AG08395 (cell line): Measurements from ENCODE around the gene MYH4.

Experiments
- DNase-seq: peaks from one replicate; pipeline ENCODE4 v3.0.0; 2012; ENCODE audit warnings: mixed read lengths, low spot score

The MYH4 gene

GRCh38 chr17:10469459-10469858 is at the start of gene MYH4:
Gene MYH4 (minus strand): TSS chr17:10469559. CDS start chr17:10466745, 2,814 bp downstream.
- no peak for DNase-seq

- DNase-seq, result no peak
Observed at GRCh38 chr17:10518271-10519037, 49.1 kb upstream of the MYH4 start, which contains the start of gene MYH1. Gene MYH1 (minus strand): TSS chr17:10518542. CDS start chr17:10516642, 1,900 bp downstream.

GRCh38 chr17:10516638-10517037 is 47.3 kb upstream of the MYH4 start:
- no peak for DNase-seq

- DNase-seq, result no peak
Observed at GRCh38 chr17:10516065-10516464, 46.7 kb upstream of the MYH4 start.

GRCh38 chr17:10513299-10514067 is 44.1 kb upstream of the MYH4 start:
- peak; percentile 80 for DNase-seq

- no peak for DNase-seq
Observed at GRCh38 chr17:10512856-10513255, 43.5 kb upstream of the MYH4 start.

- DNase-seq, result no peak
Observed at GRCh38 chr17:10499950-10500349, 30.6 kb upstream of the MYH4 start.

- DNase-seq, result no peak
Observed at GRCh38 chr17:10492004-10492403, 22.6 kb upstream of the MYH4 start.

GRCh38 chr17:10482252-10482651 is 12.9 kb upstream of the MYH4 start:
- DNase-seq, result no peak

GRCh38 chr17:10477701-10478100 is 8.3 kb upstream of the MYH4 start:
- DNase-seq, result no peak

GRCh38 chr17:10474536-10474935 is 5.2 kb upstream of the MYH4 start:
- DNase-seq, result peak; percentile 11

- DNase-seq, result no peak
Observed at GRCh38 chr17:10471858-10472257, 2.5 kb upstream of the MYH4 start.

GRCh38 chr17:10463402-10463801 is 6.0 kb downstream of the MYH4 start:
- no peak for DNase-seq

- no peak for DNase-seq
Observed at GRCh38 chr17:10460062-10460461, 9.3 kb downstream of the MYH4 start.

GRCh38 chr17:10458701-10459100 is 10.7 kb downstream of the MYH4 start:
- DNase-seq, result no peak

- no peak for DNase-seq
Observed at GRCh38 chr17:10457952-10458351, 11.4 kb downstream of the MYH4 start.

- DNase-seq, result no peak
Observed at GRCh38 chr17:10447026-10447931, 22.1 kb downstream of the MYH4 start.

GRCh38 chr17:10439816-10440215 is 29.5 kb downstream of the MYH4 start:
- DNase-seq, result no peak

- DNase-seq, result peak; percentile 24
Observed at GRCh38 chr17:10435096-10435495, 34.3 kb downstream of the MYH4 start.

GRCh38 chr17:10429421-10430045 is 39.8 kb downstream of the MYH4 start:
- peak; percentile 38 for DNase-seq

- no peak for DNase-seq
Observed at GRCh38 chr17:10428781-10429180, 40.6 kb downstream of the MYH4 start.
